GM18951 (cell line): ENCODE measurements around the gene DNAH17.

Source experiments
- POLR2A ChIP-seq: IDR thresholded peaks from 4 replicates; pipeline ENCODE4 v1.6.1; 2011; ENCODE audit warnings: mild to moderate bottlenecking; ENCODE audit not compliant: insufficient read length, insufficient read depth; ENCODE audit errors: extremely low read depth
- in situ Hi-C: fragments of 300-500 bp; cut with MboI; formaldehyde crosslinking; loops from one replicate; pipeline ENCODE4 v1.12.0; 2022; ENCODE audit warnings: low sequenced_read_pairs, mixed read lengths, inconsistent platforms; ENCODE audit not compliant: unreplicated experiment

Gene DNAH17

GRCh38 chr17:78450696-78451345 lies 126.4 kb downstream of the DNAH17 start:
- in situ Hi-C loops = no loop called here
- no peak for TF ChIP-seq POLR2A

DNA sequence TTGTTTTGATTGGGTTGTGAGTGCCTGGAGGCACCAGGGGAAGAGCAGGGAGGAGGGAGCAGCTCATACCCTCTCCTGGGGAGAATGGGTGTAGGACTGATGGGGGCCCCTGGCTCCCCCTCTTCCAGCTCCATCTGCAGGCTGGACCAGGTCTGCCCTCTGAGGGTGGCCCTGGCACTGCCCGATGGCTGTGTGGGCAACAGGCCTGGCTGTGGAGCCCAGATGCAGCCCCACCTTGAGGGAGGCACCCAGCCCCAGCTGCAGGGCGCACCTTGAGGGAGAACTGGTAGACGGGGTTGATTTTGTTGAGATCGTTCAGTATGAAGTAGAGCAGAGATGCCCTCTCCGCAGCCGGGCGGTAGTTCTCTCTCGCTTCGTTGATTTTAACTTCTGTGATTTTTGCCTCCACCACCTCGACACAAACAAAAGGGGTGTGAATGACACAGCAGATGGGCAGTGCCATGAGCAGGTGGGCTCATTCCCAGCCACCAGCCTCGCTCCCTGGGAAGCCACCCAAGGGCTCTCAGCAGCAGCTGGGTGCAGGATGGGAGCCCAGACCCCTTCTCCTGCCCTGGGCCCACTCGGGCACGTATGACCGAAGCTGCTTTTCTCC lies 127.1 kb downstream of the DNAH17 start:
- TF ChIP-seq POLR2A = no peak
- in situ Hi-C loops = no loop called here

GRCh38 chr17:78448356-78448993 lies 128.7 kb downstream of the DNAH17 start:
- no peak for TF ChIP-seq POLR2A
- in situ Hi-C loops = no loop called here

DNA sequence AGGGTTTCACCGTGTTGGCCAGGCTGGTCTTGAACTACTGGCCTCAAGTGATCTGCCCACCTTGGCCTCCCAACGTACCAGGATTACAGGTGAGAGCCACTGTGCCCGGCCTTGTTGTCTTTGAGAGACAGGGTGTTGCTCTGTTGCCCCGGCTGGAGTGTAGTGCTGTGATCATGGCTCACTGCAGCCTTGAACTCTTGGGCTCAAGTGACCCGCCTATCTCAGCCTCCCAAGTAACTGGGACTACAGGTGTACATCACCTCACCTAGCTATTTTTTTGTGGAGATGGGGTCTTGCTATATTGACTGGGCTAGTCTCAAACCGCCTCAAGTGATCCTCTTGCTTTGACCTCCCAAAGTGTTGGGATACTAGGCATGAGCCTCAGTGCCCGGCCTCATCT lies 130.4 kb downstream of the DNAH17 start:
- in situ Hi-C loops = no loop called here
- no peak for TF ChIP-seq POLR2A

DNA sequence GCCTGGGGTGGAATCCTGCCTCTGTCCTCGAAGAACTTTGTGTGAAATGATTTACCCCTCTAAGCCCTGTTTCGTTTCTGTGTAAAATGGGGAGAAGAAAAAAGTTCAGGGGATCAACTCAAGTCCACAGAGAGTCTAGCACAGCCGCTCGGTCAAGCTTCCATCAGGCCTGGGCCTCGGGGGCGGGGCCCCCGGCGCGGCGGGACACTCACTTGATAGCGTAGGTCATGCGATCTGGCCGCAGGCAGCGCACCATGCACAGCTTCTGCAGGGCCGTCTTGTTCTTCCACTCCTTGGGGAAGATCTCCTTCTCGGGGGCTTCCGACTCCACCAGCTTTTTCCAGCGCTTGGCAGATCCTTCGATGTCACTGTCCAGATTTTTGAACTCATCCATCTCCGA lies 132.8 kb downstream of the DNAH17 start:
- no peak for TF ChIP-seq POLR2A
- in situ Hi-C loops = no loop called here

DNA sequence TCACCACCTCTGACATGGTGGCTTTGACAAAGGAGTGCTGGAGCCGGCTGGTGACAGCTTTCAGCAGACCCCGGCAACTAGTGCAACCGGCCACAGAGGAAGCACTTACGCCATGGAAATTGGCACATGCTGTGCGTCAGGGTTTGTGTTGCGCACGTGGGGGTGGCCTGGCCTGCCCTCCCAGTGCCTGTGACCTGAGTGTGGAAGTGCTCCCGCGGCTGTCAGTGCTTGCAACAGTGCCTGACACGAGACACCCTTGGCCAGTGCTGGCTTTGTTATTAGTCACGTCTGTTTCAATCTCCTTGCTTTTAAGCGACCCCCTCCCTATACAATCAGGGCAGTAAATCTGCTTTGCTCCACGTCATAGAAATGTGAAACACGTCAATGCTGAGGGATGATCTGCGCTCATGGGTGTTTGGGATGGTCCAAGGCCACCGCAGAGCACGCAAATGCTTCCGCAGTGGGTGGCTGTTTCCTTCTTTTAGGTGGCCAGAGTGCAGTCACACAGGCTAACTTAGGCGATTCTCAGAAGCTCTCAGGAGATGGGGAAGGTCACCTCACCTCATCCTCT lies 134.5 kb downstream of the DNAH17 start:
- no peak for TF ChIP-seq POLR2A
- in situ Hi-C loops = no loop called here

- no peak for TF ChIP-seq POLR2A
- in situ Hi-C loops = no loop called here
These were observed 135.8 kb downstream of the DNAH17 start for GRCh38 chr17:78441271-78441971.

DNA sequence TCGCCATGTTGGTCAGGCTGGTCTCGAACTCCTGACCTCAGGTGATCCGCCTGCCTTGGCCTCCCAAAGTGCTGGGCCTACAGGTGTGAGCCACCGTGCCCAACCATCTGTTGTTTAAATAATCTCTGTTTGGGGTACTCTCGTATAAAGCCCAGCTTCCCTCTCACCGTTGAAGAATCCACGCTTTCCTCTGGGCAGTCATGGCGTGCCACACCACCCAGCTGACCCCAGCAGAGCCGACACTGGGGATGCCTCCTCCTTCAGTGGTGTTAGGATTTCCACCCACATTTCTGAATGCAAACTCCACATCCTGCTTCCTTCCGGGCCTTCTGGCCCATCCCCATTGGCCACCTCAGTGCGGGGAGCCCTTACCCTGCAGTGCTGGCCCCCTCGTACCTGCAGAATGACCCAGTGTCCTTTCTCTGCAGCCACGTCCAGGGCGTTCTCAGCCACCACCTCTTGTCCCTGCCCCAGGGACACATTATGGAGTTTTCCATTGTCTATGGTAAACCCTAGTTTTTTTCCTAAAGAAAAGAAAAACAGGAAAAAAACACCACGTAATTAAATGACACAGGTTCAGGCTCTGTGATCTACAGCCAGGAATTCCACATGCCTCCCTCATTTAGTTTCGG lies 138.4 kb downstream of the DNAH17 start:
- in situ Hi-C loops = no loop called here
- no peak for TF ChIP-seq POLR2A

GRCh38 chr17:78438271-78438691 lies 138.9 kb downstream of the DNAH17 start:
- TF ChIP-seq POLR2A = no peak
- in situ Hi-C loops = no loop called here

- TF ChIP-seq POLR2A = no peak
- in situ Hi-C loops = no loop called here
These were observed 139.6 kb downstream of the DNAH17 start for GRCh38 chr17:78437508-78438169.

- in situ Hi-C loops = no loop called here
- TF ChIP-seq POLR2A = no peak
These were observed 141.7 kb downstream of the DNAH17 start for GRCh38 chr17:78435330-78436005.
